Hepatocyte (in vitro differentiated cells): ENCODE results near the gene WNT7B. TPM values are rescaled to one million over a fixed set of nuclear protein-coding genes. Genes with fewer than 3 reads are reported as not detected.

ENCODE experiments used
- DNase-seq: peaks from one replicate; pipeline ENCODE4 v3.0.0-alpha.2; 2016; ENCODE audit warnings: low spot score
- H2AFZ ChIP-seq: fragments of 200-600 bp; sonication (generic); 2 replicates; pipeline ENCODE4 v1.6.0; 2016; ENCODE audit warnings: antibody characterized with exemption, mild to moderate bottlenecking
- H3K27ac ChIP-seq: fragments of 200-600 bp; sonication (generic); 2 replicates; pipeline ENCODE4 v1.5.1; 2016; ENCODE audit warnings: mild to moderate bottlenecking
- H3K27me3 ChIP-seq: fragments of 200-600 bp; sonication (generic); 2 replicates; pipeline ENCODE4 v1.6.1; 2016
- H3K36me3 ChIP-seq: fragments of 200-600 bp; sonication (generic); replicated peaks from 2 replicates; pipeline ENCODE4 v1.5.1; 2016; ENCODE audit warnings: low read depth; ENCODE audit not compliant: insufficient read depth
- H3K4me1 ChIP-seq: fragments of 200-600 bp; sonication (generic); 2 replicates; pipeline ENCODE4 v1.5.1; 2016; ENCODE audit warnings: mild to moderate bottlenecking, moderate library complexity; ENCODE audit not compliant: insufficient read depth
- H3K4me2 ChIP-seq: fragments of 200-600 bp; sonication (generic); 2 replicates; pipeline ENCODE4 v1.6.0; 2016
- H3K4me3 ChIP-seq: fragments of 200-600 bp; sonication (generic); 2 replicates; pipeline ENCODE4 v1.5.1; 2016; ENCODE audit warnings: mild to moderate bottlenecking
- H3K79me2 ChIP-seq: fragments of 200-600 bp; sonication (generic); 2 replicates; pipeline ENCODE4 v1.6.0; 2017; ENCODE audit warnings: mild to moderate bottlenecking
- H3K9me2 ChIP-seq: fragments of 200-600 bp; sonication (generic); replicated peaks from 2 replicates; pipeline ENCODE4 v1.6.0; 2017; ENCODE audit warnings: mild to moderate bottlenecking; ENCODE audit not compliant: insufficient read depth
- H3K9me3 ChIP-seq: fragments of 200-600 bp; sonication (generic); 2 replicates; pipeline ENCODE4 v1.5.1; 2016; ENCODE audit warnings: low read depth, mild to moderate bottlenecking
- H4K20me1 ChIP-seq: fragments of 200-600 bp; sonication (generic); 2 replicates; pipeline ENCODE4 v1.6.0; 2016; ENCODE audit warnings: mild to moderate bottlenecking; ENCODE audit not compliant: insufficient read depth, poor library complexity, severe bottlenecking
- EZH2 ChIP-seq: fragments of 200-600 bp; sonication (generic); IDR thresholded peaks from 2 replicates; pipeline ENCODE4 v1.6.1; 2016; ENCODE audit warnings: antibody characterized with exemption, mild to moderate bottlenecking, borderline replicate concordance
- EZH2phosphoT487 ChIP-seq: fragments of 200-600 bp; sonication (generic); IDR thresholded peaks from one replicate; pipeline ENCODE4 v1.6.1; 2018; ENCODE audit warnings: antibody characterized with exemption, mild to moderate bottlenecking, low read depth, moderate library complexity; ENCODE audit not compliant: unreplicated experiment, severe bottlenecking
- WGBS: methylation state at CpG from one replicate; pipeline ENCODE4 v1.1.6; 2016; ENCODE audit warnings: low lambda C conversion rate; ENCODE audit errors: missing lambda C conversion rate; 5-methylcytosine and 5-hydroxymethylcytosine counted together
- polyA plus RNA-seq: library from polyadenylated mRNA; unstranded; fragments of >200 nt; fragmentation: Nextera tagmentation; extraction: Ambion mirVana; gene quantifications from 2 replicates; pipeline ENCODE4 v1.2.1, GENCODE V29; 2016
- total RNA-seq: library from RNA; depleted of rRNA; stranded (reverse); fragments of >200 nt; gene quantifications from 2 replicates; pipeline ENCODE4 v1.2.3, GENCODE V29; 2014
- TF ChIP-seq, protein P1 (sequence below): fragments of 200-600 bp; sonication (generic); IDR thresholded peaks from 2 replicates; pipeline ENCODE4 v1.5.1; 2016; ENCODE audit warnings: antibody characterized with exemption, mild to moderate bottlenecking; ENCODE audit not compliant: poor library complexity

The WNT7B gene
- total and polyA plus RNA-seq, 2 experiments from 2014 or later = 1.9 to 2.4 TPM

GRCh38 chr22:46001426-46002106 lies 24.6 kb upstream of the WNT7B start:
- no peak for DNase-seq
- Histone ChIP-seq H4K20me1 (no peaks in the 10 kb centered on the region), H3K9me2 (no peaks in the 10 kb centered on the region), H3K27me3 (no peaks in the 10 kb centered on the region), H3K4me2 (no peak overlapping the region), H3K4me3 (no peak overlapping the region), H3K4me1 (peaks cover 7% of the 10 kb centered on the region), H3K36me3 (no peaks in the 10 kb centered on the region), H3K79me2 (no peaks in the 10 kb centered on the region), H3K27ac (no peak overlapping the region), H3K9me3 (no peaks in the 10 kb centered on the region), H2AFZ (no peak overlapping the region)
- WGBS = 71% methylated on average over 22 of the region's 22 CpGs
- TF ChIP-seq, protein P1, sequence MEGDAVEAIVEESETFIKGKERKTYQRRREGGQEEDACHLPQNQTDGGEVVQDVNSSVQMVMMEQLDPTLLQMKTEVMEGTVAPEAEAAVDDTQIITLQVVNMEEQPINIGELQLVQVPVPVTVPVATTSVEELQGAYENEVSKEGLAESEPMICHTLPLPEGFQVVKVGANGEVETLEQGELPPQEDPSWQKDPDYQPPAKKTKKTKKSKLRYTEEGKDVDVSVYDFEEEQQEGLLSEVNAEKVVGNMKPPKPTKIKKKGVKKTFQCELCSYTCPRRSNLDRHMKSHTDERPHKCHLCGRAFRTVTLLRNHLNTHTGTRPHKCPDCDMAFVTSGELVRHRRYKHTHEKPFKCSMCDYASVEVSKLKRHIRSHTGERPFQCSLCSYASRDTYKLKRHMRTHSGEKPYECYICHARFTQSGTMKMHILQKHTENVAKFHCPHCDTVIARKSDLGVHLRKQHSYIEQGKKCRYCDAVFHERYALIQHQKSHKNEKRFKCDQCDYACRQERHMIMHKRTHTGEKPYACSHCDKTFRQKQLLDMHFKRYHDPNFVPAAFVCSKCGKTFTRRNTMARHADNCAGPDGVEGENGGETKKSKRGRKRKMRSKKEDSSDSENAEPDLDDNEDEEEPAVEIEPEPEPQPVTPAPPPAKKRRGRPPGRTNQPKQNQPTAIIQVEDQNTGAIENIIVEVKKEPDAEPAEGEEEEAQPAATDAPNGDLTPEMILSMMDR = no peak
- TF ChIP-seq EZH2 (no peak), EZH2phosphoT487 (no peak)

DNA sequence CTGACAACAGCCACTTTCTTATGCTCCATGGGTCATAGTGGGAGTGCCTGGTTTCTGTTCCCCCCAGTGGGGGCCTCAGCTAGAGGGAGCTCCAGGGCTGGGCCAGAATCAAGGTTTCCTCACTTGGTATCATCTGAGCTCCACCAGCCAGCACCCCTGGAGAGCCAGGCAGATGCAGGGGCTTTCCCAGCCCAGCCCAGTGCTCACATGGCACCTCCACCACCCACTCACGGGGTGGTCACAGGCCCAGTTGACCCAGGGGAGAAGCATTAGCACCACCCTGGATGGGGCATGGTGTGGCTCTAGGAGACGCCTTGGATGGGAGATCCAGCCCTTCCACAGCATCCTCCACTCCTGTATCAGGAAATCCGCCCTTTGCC lies 24.1 kb upstream of the WNT7B start:
- H3K4me1 ChIP-seq = peaks cover 5% of the 10 kb centered on the region
- 85% methylated on average over 3 of the region's 3 CpGs for WGBS
- TF ChIP-seq EZH2phosphoT487 = no peak
- TF ChIP-seq EZH2 = no peak
- TF ChIP-seq, protein P1 = no peak

GRCh38 chr22:46000081-46001027 lies 23.4 kb upstream of the WNT7B start:
- H3K4me2 ChIP-seq = no peak overlapping the region
- TF ChIP-seq EZH2 (no peak), EZH2phosphoT487 (no peak)
- TF ChIP-seq, protein P1 = no peak
- no peaks in the 10 kb centered on the region for H3K9me3 ChIP-seq
- H3K27ac ChIP-seq = no peak overlapping the region
- no peaks in the 10 kb centered on the region for H3K79me2 ChIP-seq
- WGBS = 91% methylated on average over 16 of the region's 17 CpGs
- no peak for DNase-seq
- peaks cover 5% of the 10 kb centered on the region for H3K4me1 ChIP-seq
- no peaks in the 10 kb centered on the region for H3K36me3 ChIP-seq
- H3K27me3 ChIP-seq = no peaks in the 10 kb centered on the region
- no peaks in the 10 kb centered on the region for H4K20me1 ChIP-seq
- H3K9me2 ChIP-seq = no peaks in the 10 kb centered on the region
- no peak overlapping the region for H3K4me3 ChIP-seq
- no peak overlapping the region for H2AFZ ChIP-seq

More for the DNA sequence above, 24.1 kb upstream of the WNT7B start:
- Histone ChIP-seq H3K9me2 (no peaks in the 10 kb centered on the region), H3K27me3 (no peaks in the 10 kb centered on the region), H3K4me2 (no peak overlapping the region), H3K79me2 (no peaks in the 10 kb centered on the region), H4K20me1 (no peaks in the 10 kb centered on the region), H3K36me3 (no peaks in the 10 kb centered on the region), H3K4me3 (no peak overlapping the region), H3K27ac (no peak overlapping the region), H3K9me3 (no peaks in the 10 kb centered on the region), H2AFZ (no peak overlapping the region)
- no peak for DNase-seq
